Suprapubic skin (tissue), 4 donors: Measurements from ENCODE around the gene TRAPPC3. TPM values are rescaled to one million over a fixed set of nuclear protein-coding genes. Genes with fewer than 3 reads are reported as not detected.

Experiments used
- DNase-seq, 2 donors: peaks; one replicate each; pipeline ENCODE4 v3.0.0-alpha.2; 2019; ENCODE audit warnings: low spot score in 2 of 2
- H3K27ac ChIP-seq: fragments of 200-600 bp; sonication (generic); one replicate; pipeline ENCODE4 v1.5.1; 2019
- H3K27me3 ChIP-seq: fragments of 200-600 bp; sonication (generic); one replicate; pipeline ENCODE4 v1.5.1; 2019
- H3K36me3 ChIP-seq: fragments of 200-600 bp; sonication (generic); one replicate; pipeline ENCODE4 v1.5.1; 2019
- H3K4me1 ChIP-seq: fragments of 200-600 bp; sonication (generic); one replicate; pipeline ENCODE4 v1.5.1; 2019
- H3K4me3 ChIP-seq: fragments of 200-600 bp; sonication (generic); one replicate; pipeline ENCODE4 v1.5.1; 2019; ENCODE audit warnings: mild to moderate bottlenecking
- H3K9me3 ChIP-seq: fragments of 200-600 bp; sonication (generic); one replicate; pipeline ENCODE4 v1.5.1; 2019
- EP300 ChIP-seq: sonication (generic); formaldehyde crosslinking; IDR thresholded peaks from one replicate; pipeline ENCODE4 v1.6.1; 2017; ENCODE audit warnings: antibody characterized with exemption
- POLR2A ChIP-seq, 2 donors: fragments of 450-650 bp; IDR thresholded peaks; one replicate each; pipeline ENCODE4 v1.6.1; 2017; ENCODE audit warnings: antibody characterized with exemption in 2 of 2, mild to moderate bottlenecking in 2 of 2, moderate library complexity in 2 of 2
- POLR2AphosphoS5 ChIP-seq, 3 donors: sonication (generic); formaldehyde crosslinking; IDR thresholded peaks; one replicate each; pipeline ENCODE4 v1.6.1; 2017; ENCODE audit warnings: antibody characterized with exemption in 3 of 3
- WGBS: methylation state at CpG from one replicate; pipeline ENCODE4 v1.1.5; 2018; 5-methylcytosine and 5-hydroxymethylcytosine counted together
- total RNA-seq, 4 donors: library from RNA; depleted of rRNA; stranded (reverse); fragments of >200 nt; gene quantifications; one replicate each; pipeline ENCODE4 v1.1.0, GENCODE V29; 2016
- TF ChIP-seq, protein P1 (sequence below), 2 donors: fragments of 200-600 bp in 1 of 2; fragments of 450-650 bp in 1 of 2; sonication (generic) in 1 of 2; IDR thresholded peaks; one replicate each; pipeline ENCODE4 v1.5.1; 2016 to 2019; ENCODE audit warnings: antibody characterized with exemption in 2 of 2, mild to moderate bottlenecking in 1 of 2, moderate library complexity in 1 of 2

TRAPPC3 gene
- total RNA-seq, 4 donors from 2014 or later = 68.7 to 111 (median 97.5) TPM

DNA sequence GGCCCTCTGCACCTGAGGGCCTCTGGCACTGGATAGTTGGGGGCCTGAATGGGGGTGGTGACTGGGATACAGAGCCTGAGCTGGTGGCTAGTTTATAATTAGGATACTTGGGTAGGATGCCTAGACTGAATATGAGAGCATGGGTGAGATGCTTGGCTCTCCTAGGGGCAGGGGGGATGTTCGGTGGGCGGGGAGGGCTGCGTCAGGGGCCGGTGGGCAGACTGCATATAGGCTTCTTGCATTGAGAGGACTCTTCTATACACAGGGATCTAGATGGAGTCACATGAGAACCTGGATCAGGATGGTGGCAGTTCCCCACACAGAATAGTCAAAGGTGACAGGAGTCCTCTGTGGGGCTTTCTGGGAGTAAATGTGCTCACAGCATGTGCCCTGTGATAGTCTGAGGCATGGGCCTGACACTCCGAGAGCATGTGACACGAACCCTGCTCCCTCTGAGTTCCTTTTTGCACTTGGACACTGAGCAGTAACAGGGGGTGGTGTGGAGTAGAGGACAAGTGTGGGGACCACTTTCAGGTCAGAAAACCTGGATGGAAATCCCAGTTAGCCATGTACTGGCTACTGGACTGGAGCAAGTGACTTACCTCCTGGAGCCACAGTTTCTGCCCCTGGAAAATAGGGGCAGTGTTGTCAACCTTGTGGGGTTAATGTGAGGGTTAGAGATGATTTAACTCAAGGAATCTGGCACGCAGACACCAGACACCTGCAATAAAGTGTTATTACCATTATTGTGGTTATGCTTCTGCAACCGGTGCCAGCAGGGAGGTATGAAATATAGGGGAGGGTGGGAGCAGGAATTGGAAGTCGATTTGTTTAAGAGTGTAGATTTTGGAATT, 8.9 kb upstream of the TRAPPC3 start:
- Histone ChIP-seq H3K27ac (peak overlapping the region; percentile 95), H3K36me3 (no peaks in the 10 kb centered on the region), H3K4me3 (peak overlapping the region; percentile 77), H3K27me3 (no peaks in the 10 kb centered on the region), H3K4me1 (peaks cover 72% of the 10 kb centered on the region), H3K9me3 (no peaks in the 10 kb centered on the region)
- TF ChIP-seq, protein P1, sequence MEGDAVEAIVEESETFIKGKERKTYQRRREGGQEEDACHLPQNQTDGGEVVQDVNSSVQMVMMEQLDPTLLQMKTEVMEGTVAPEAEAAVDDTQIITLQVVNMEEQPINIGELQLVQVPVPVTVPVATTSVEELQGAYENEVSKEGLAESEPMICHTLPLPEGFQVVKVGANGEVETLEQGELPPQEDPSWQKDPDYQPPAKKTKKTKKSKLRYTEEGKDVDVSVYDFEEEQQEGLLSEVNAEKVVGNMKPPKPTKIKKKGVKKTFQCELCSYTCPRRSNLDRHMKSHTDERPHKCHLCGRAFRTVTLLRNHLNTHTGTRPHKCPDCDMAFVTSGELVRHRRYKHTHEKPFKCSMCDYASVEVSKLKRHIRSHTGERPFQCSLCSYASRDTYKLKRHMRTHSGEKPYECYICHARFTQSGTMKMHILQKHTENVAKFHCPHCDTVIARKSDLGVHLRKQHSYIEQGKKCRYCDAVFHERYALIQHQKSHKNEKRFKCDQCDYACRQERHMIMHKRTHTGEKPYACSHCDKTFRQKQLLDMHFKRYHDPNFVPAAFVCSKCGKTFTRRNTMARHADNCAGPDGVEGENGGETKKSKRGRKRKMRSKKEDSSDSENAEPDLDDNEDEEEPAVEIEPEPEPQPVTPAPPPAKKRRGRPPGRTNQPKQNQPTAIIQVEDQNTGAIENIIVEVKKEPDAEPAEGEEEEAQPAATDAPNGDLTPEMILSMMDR (IDR thresholded peaks at IDR 0.05) = no peak
- TF ChIP-seq EP300 (no peak), POLR2A (IDR thresholded peaks at IDR 0.05) (no peak), POLR2AphosphoS5 (IDR thresholded peaks at IDR 0.05) (no peak)
- no peak for DNase-seq
- WGBS = 32% methylated on average over 9 of the region's 9 CpGs

DNA sequence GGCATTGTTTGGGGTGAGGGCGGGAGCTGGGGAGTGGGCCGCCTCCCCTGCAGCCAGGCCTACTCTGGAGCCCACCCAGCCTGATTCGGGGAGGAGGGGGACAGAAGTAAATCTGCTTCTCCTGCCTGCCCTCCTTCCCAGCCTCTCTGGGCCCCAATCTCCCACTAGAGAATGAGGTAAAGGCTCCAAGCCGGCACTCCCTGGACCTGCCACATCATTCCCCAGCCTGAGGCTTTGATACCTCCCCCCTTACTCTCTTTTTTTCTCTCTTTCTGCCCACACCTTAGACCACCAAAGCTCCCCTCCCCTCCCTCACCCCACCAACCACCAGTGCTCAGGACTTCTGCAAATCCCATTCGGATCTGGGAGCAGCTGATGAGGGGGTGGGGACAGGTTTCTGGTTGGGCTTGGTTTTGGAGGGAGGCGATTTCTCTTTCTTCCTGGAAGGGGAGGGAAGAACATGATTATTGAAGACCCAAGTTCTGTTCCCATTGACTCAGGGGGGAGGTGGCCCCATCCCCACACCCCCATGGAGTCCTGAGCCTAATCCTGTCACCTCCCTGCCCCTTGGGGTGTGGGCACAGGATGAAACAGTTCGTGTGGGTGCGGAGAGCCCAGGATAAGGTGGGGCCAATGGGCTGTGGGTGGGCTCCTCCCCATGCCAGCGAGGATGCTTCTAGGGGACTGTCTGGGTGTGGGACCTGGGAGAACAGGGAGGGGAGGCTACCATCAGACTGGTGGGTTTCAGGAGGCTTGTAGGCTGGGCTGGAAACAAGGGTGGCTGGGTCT, 8.0 kb upstream of the TRAPPC3 start:
- 5% methylated on average over 9 of the region's 9 CpGs for WGBS
- Histone ChIP-seq H3K36me3 (no peaks in the 10 kb centered on the region), H3K4me3 (peak overlapping the region; percentile 77), H3K27ac (peak overlapping the region; percentile 95), H3K9me3 (no peaks in the 10 kb centered on the region), H3K27me3 (no peaks in the 10 kb centered on the region), H3K4me1 (peaks cover 71% of the 10 kb centered on the region)
- DNase-seq = no peak
- TF ChIP-seq POLR2A (IDR thresholded peaks at IDR 0.05) (no peak), EP300 (no peak), POLR2AphosphoS5 (IDR thresholded peaks at IDR 0.05) (no peak)
- TF ChIP-seq, protein P1 (IDR thresholded peaks at IDR 0.05) = no peak

- H3K4me1 ChIP-seq = peaks cover 71% of the 10 kb centered on the region
- H3K4me3 ChIP-seq = peak overlapping the region; percentile 77
- DNase-seq = peak; percentile 84 to 86
- H3K27ac ChIP-seq = peak overlapping the region; percentile 95
- WGBS = 2% methylated on average over 37 of the region's 69 CpGs
- TF ChIP-seq POLR2A (IDR thresholded peaks at IDR 0.05) = peak in 1 of 2 donors; percentile 0
- no peak for TF ChIP-seq POLR2AphosphoS5 (IDR thresholded peaks at IDR 0.05)
- no peaks in the 10 kb centered on the region for H3K27me3 ChIP-seq
- H3K36me3 ChIP-seq = no peaks in the 10 kb centered on the region
- H3K9me3 ChIP-seq = no peaks in the 10 kb centered on the region
Measured at GRCh38 chr1:36156329-36157114, 7.2 kb upstream of the TRAPPC3 start.

DNA sequence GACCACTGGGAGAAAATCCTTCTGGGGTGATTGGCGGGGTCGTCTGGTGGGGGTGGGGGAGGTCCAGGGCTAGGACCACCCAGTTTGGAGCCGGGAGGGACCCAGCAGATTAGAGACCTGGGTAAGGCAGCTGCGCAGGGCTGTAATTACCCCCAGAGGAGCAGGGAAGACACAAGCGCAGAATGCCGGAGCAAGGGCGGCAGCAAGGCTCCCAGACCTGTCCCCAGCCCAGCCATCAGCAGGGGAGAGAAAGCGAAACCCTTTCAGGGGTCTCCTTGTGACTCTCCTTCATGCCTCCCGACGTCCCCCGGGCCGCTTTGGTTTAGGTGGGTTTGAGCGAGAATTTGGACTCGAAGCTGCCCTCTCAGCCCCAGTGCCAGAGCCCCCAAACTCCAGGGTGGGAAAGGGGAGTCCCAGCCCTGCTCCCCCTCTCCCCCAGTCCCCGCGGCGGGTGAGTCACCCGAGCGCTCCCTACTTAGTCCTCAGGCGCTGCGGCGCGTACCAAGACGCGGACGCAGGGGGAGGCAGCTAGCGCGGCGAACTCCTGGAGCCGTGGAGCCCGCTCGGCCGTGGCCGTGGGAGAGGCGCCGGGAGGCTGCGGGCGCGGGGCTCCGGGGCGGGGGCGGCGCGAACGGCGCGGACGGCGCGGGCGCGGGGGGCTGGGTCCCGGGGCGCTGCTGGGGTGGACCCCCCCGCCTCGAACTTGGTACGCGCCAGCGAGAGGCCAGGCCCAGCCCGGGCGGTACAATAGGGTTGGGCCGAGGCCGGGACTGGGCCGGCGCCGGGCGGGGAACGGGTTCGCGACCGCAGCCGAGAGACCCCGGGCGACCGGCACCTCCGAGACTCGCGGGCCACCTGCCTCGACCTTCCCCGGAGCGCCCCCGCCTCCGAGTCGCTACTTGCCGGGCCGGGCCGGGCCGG, 6.4 kb upstream of the TRAPPC3 start, which contains the start of gene MAP7D1:
MAP7D1 (plus strand) TSS at position 753 of the 921 bp plus-strand sequence. CDS start 258 bp downstream, outside the sequence.
- Histone ChIP-seq H3K9me3 (no peaks in the 10 kb centered on the region), H3K36me3 (no peaks in the 10 kb centered on the region), H3K4me3 (peak within 1 kb of the TSS; percentile 77), H3K4me1 (peaks cover 71% of the 10 kb centered on the region), H3K27me3 (no peaks in the 10 kb centered on the region), H3K27ac (peak within 1 kb of the TSS; percentile 95)
- TF ChIP-seq, protein P1 (IDR thresholded peaks at IDR 0.05) = no peak
- TF ChIP-seq POLR2A (IDR thresholded peaks at IDR 0.05) (peak; percentile 16 to 53), EP300 (no peak), POLR2AphosphoS5 (IDR thresholded peaks at IDR 0.05) (peak in 2 of 3 donors; percentile 7 to 18)
- peak; percentile 92 for DNase-seq
- WGBS = 4% methylated on average over 5 of the region's 88 CpGs
